ENCODE measurements around the gene OSBPL7.

The OSBPL7 gene

GRCh38 chr17:47850692-47851573, 29.3 kb upstream of the OSBPL7 start, which contains the start of gene SP6:
Gene SP6, minus strand, starts transcription at chr17:47851163. Its CDS starts 2,734 bp downstream, at chr17:47848429.
- no peak within 1 kb of the TSS for H3K27ac ChIP-seq

GRCh38 chr17:47850373-47850691, 28.7 kb upstream of the OSBPL7 start:
- no peak overlapping the region for H3K27ac ChIP-seq
- DNase-seq (ENCODE audit: low read depth, low spot score), result no peak
- H3K36me3 ChIP-seq (ENCODE audit: insufficient read depth, low read length), result no peaks in the 10 kb centered on the region
- TF ChIP-seq EZH2 (IDR thresholded peaks at IDR 0.05) (no peak), POLR2AphosphoS5 (IDR thresholded peaks at IDR 0.05; ENCODE audit: borderline replicate concordance, low read depth, low read length) (no peak), FOXP2 (optimal IDR thresholded peaks at IDR 0.05; ENCODE audit: control extremely low read depth, extremely low read length, insufficient read depth) (no peak)
- no peaks in the 10 kb centered on the region for H3K9me3 ChIP-seq (ENCODE audit: low read depth, low read length)
- H3K4me3 ChIP-seq, result no peak overlapping the region
- no peak overlapping the region for H3K9ac ChIP-seq (ENCODE audit: insufficient read length)

More at GRCh38 chr17:47850692-47851573, 29.3 kb upstream of the OSBPL7 start, which contains the start of gene SP6:
- no peak within 1 kb of the TSS for H3K4me3 ChIP-seq
- H3K36me3 ChIP-seq (ENCODE audit: insufficient read depth, low read length), result no peaks in the 10 kb centered on the region
- no peak for DNase-seq (ENCODE audit: low read depth, low spot score)
- no peaks in the 10 kb centered on the region for H3K9me3 ChIP-seq (ENCODE audit: low read depth, low read length)
- no peak within 1 kb of the TSS for H3K9ac ChIP-seq (ENCODE audit: insufficient read length)
- TF ChIP-seq EZH2 (IDR thresholded peaks at IDR 0.05), result no peak
- no peak for TF ChIP-seq POLR2AphosphoS5 (IDR thresholded peaks at IDR 0.05; ENCODE audit: borderline replicate concordance, low read depth, low read length)
- no peak for TF ChIP-seq FOXP2 (optimal IDR thresholded peaks at IDR 0.05; ENCODE audit: control extremely low read depth, extremely low read length, insufficient read depth)

GRCh38 chr17:47848198-47848513, 26.6 kb upstream of the OSBPL7 start:
- Histone ChIP-seq H3K36me3 (ENCODE audit: insufficient read depth, low read length) (no peaks in the 10 kb centered on the region), H3K9ac (ENCODE audit: insufficient read length) (no peak overlapping the region)
- TF ChIP-seq EZH2 (IDR thresholded peaks at IDR 0.05) (no peak), FOXP2 (optimal IDR thresholded peaks at IDR 0.05; ENCODE audit: control extremely low read depth, extremely low read length, insufficient read depth) (no peak), POLR2AphosphoS5 (IDR thresholded peaks at IDR 0.05; ENCODE audit: borderline replicate concordance, low read depth, low read length) (no peak)

GRCh38 chr17:47847341-47848197, 26.0 kb upstream of the OSBPL7 start:
- no peak for DNase-seq (ENCODE audit: low read depth, low spot score)
- no peaks in the 10 kb centered on the region for H3K9me3 ChIP-seq (ENCODE audit: low read depth, low read length)
- TF ChIP-seq FOXP2 (optimal IDR thresholded peaks at IDR 0.05; ENCODE audit: control extremely low read depth, extremely low read length, insufficient read depth), result no peak
- TF ChIP-seq POLR2AphosphoS5 (IDR thresholded peaks at IDR 0.05; ENCODE audit: borderline replicate concordance, low read depth, low read length), result no peak
- no peak for TF ChIP-seq EZH2 (IDR thresholded peaks at IDR 0.05)
- no peak overlapping the region for H3K27ac ChIP-seq
- H3K36me3 ChIP-seq (ENCODE audit: insufficient read depth, low read length), result no peaks in the 10 kb centered on the region
- no peak overlapping the region for H3K4me3 ChIP-seq
- no peak overlapping the region for H3K9ac ChIP-seq (ENCODE audit: insufficient read length)

More at GRCh38 chr17:47848198-47848513, 26.6 kb upstream of the OSBPL7 start:
- Histone ChIP-seq H3K4me3 (no peak overlapping the region), H3K9me3 (ENCODE audit: low read depth, low read length) (no peaks in the 10 kb centered on the region), H3K27ac (no peak overlapping the region)
- DNase-seq (ENCODE audit: low read depth, low spot score), result no peak

GRCh38 chr17:47846716-47847340, 25.2 kb upstream of the OSBPL7 start:
- Histone ChIP-seq H3K9me3 (ENCODE audit: low read depth, low read length) (no peaks in the 10 kb centered on the region), H3K9ac (ENCODE audit: insufficient read length) (no peak overlapping the region), H3K27ac (no peak overlapping the region), H3K4me3 (no peak overlapping the region), H3K36me3 (ENCODE audit: insufficient read depth, low read length) (no peaks in the 10 kb centered on the region)
- TF ChIP-seq EZH2 (IDR thresholded peaks at IDR 0.05) (peak; percentile 16), POLR2AphosphoS5 (IDR thresholded peaks at IDR 0.05; ENCODE audit: borderline replicate concordance, low read depth, low read length) (no peak), FOXP2 (optimal IDR thresholded peaks at IDR 0.05; ENCODE audit: control extremely low read depth, extremely low read length, insufficient read depth) (no peak)
- no peak for DNase-seq (ENCODE audit: low read depth, low spot score)

- TF ChIP-seq POLR2AphosphoS5 (IDR thresholded peaks at IDR 0.05; ENCODE audit: borderline replicate concordance, low read depth, low read length) (no peak), EZH2 (IDR thresholded peaks at IDR 0.05) (no peak), FOXP2 (optimal IDR thresholded peaks at IDR 0.05; ENCODE audit: control extremely low read depth, extremely low read length, insufficient read depth) (no peak)
- no peak overlapping the region for H3K27ac ChIP-seq
- no peak for DNase-seq (ENCODE audit: low read depth, low spot score)
- H3K4me3 ChIP-seq, result no peak overlapping the region
- H3K9me3 ChIP-seq (ENCODE audit: low read depth, low read length), result no peaks in the 10 kb centered on the region
- H3K9ac ChIP-seq (ENCODE audit: insufficient read length), result no peak overlapping the region
- no peaks in the 10 kb centered on the region for H3K36me3 ChIP-seq (ENCODE audit: insufficient read depth, low read length)
Observed at GRCh38 chr17:47845716-47846075, 24.1 kb upstream of the OSBPL7 start.

GRCh38 chr17:47844814-47845715, 23.5 kb upstream of the OSBPL7 start:
- DNase-seq (ENCODE audit: low read depth, low spot score), result no peak
- no peaks in the 10 kb centered on the region for H3K9me3 ChIP-seq (ENCODE audit: low read depth, low read length)
- H3K9ac ChIP-seq (ENCODE audit: insufficient read length), result no peak overlapping the region
- H3K27ac ChIP-seq, result no peak overlapping the region
- H3K4me3 ChIP-seq, result no peak overlapping the region
- TF ChIP-seq FOXP2 (optimal IDR thresholded peaks at IDR 0.05; ENCODE audit: control extremely low read depth, extremely low read length, insufficient read depth) (no peak), POLR2AphosphoS5 (IDR thresholded peaks at IDR 0.05; ENCODE audit: borderline replicate concordance, low read depth, low read length) (no peak), EZH2 (IDR thresholded peaks at IDR 0.05) (no peak)
- no peaks in the 10 kb centered on the region for H3K36me3 ChIP-seq (ENCODE audit: insufficient read depth, low read length)

Data from SK-N-MC (cell line).